SJCRH30 (cell line): Measurements from ENCODE around the gene KRT76. TPM values are rescaled to one million over a fixed set of nuclear protein-coding genes. Genes with fewer than 3 reads are reported as not detected.

ENCODE experiments used
- DNase-seq, 2 experiments: peaks; one replicate each; pipeline ENCODE4 v3.0.0-alpha.2; 2015 to 2020
- H3K27ac ChIP-seq: fragments of 250-450 bp; sonication (Bioruptor Pico); 2 replicates; pipeline ENCODE4 v1.5.1; 2020; ENCODE audit warnings: mild to moderate bottlenecking, moderate library complexity
- H3K27me3 ChIP-seq: fragments of 250-450 bp; sonication (Bioruptor Pico); 2 replicates; pipeline ENCODE4 v1.5.1; 2020; ENCODE audit warnings: mild to moderate bottlenecking, moderate library complexity
- H3K36me3 ChIP-seq: fragments of 250-450 bp; sonication (Bioruptor Pico); 2 replicates; pipeline ENCODE4 v1.5.1; 2020; ENCODE audit warnings: mild to moderate bottlenecking, moderate library complexity
- H3K4me1 ChIP-seq: fragments of 250-450 bp; sonication (Bioruptor Pico); 2 replicates; pipeline ENCODE4 v1.5.1; 2020; ENCODE audit warnings: mild to moderate bottlenecking, moderate library complexity
- H3K4me3 ChIP-seq: fragments of 250-450 bp; sonication (Bioruptor Pico); 2 replicates; pipeline ENCODE4 v1.5.1; 2020; ENCODE audit warnings: mild to moderate bottlenecking, moderate library complexity
- H3K9me3 ChIP-seq: fragments of 250-450 bp; sonication (Bioruptor Pico); replicated peaks from 2 replicates; pipeline ENCODE4 v1.5.1; 2020; ENCODE audit warnings: mild to moderate bottlenecking, moderate library complexity
- total RNA-seq: library from RNA; depleted of rRNA; stranded (reverse); fragments of >200 nt; shearing (Covaris generic); gene quantifications from 2 replicates; pipeline ENCODE4 v1.2.3, GENCODE V29; 2014

KRT76 gene
- total RNA-seq, 1 experiment from 2014 or later: not detected

DNA sequence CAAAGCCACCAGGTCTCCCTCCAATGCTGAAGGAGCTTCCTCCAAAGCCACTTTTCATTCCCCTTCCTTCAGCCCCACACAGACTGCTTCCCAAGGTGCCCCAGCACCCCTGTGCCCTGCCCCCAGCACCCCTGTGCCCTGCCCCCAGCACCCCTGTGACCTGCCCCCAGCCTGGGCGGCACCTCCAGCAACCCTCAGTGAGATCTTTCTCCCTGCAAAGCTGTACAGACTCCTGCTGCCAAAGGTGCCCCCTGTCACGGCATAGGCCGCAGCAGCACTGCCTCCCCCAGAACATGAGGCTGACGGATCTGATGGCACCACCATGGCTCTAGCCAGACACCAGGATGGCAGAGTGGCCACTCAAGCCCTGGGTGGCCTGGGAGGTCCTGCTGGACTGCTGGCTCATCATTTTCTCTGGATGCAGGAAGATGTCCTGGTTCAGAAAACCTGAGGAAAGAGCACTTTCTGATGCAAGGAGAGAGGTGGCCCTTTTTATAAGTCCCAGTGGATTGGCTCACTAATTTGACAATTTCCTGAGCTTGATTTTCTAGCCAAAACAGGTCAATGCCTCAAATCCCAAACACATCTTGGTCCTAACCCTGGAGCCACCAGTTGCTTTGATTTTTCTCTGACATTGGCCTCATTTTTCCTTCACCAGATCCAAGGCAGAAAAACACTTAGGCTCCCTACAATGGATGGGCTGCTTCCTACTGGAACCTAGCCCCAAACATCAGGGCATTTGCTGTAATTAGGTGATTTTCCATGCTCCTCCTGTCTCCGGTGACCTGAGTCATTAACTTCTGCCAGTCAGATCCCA, 41.1 kb downstream of the KRT76 start:
- H3K9me3 ChIP-seq: no peaks in the 10 kb centered on the region
- H3K4me1 ChIP-seq: 0 out of 2 replicates have a peak, but pooled peaks cover 2% of the 10 kb centered on the region
- DNase-seq: no peak
- H3K4me3 ChIP-seq: no peak overlapping the region
- H3K27me3 ChIP-seq: 0 out of 2 replicates have a peak, but pooled peaks cover 3% of the 10 kb centered on the region
- H3K27ac ChIP-seq: no peak overlapping the region
- H3K36me3 ChIP-seq: no peaks in the 10 kb centered on the region

DNA sequence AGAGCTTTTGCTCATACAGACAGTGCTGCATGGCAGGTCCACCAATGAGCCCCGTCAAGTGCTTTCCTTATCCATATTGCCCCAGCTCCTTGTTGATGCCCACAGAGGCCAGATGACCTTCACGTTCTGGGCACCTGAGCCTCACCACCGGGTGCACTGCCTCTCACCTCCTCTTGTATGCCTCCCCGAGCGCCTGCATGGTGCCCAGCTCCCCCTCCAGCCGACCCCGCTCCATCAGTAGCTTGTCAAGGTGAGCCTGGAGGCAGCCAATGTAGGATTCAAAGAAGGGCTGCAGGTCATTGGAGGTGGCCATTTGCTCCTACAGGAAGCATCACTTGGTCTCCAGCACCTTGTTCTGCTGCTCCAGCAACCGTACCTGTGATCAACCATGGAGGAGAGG, 42.0 kb downstream of the KRT76 start:
- Histone ChIP-seq H3K9me3 (no peaks in the 10 kb centered on the region), H3K27me3 (0 out of 2 replicates have a peak, but pooled peaks cover 9% of the 10 kb centered on the region)
- no peak for DNase-seq

DNA sequence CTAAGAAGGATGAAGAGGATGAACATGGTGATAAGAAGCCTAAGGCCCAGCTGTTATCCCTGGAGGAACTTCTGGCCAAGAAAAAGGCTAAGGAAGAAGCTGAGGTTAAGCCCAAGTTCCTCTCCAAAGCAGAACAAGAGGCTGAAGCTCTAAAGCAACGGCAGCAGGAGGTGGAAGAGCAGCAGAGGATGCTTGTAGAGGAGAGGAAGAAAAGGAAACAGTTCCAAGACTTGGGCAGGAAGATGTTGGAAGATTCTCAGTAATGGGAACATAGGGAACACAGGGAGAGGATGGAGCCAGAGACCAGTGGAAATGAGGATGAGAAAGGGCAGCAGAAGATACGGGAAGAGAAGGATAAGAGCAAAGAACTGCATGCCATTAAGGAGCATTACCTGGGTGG, 46.4 kb downstream of the KRT76 start:
- DNase-seq: no peak
- H3K4me3 ChIP-seq: no peak overlapping the region
- H3K27ac ChIP-seq: no peak overlapping the region
- no peaks in the 10 kb centered on the region for H3K9me3 ChIP-seq
- H3K27me3 ChIP-seq: 0 out of 2 replicates have a peak, but pooled peaks cover 9% of the 10 kb centered on the region
- H3K4me1 ChIP-seq: no peaks in the 10 kb centered on the region
- no peaks in the 10 kb centered on the region for H3K36me3 ChIP-seq

More for the DNA sequence above, 42.0 kb downstream of the KRT76 start:
- Histone ChIP-seq H3K36me3 (no peaks in the 10 kb centered on the region), H3K27ac (no peak overlapping the region), H3K4me1 (0 out of 2 replicates have a peak, but pooled peaks cover 2% of the 10 kb centered on the region), H3K4me3 (no peak overlapping the region)

DNA sequence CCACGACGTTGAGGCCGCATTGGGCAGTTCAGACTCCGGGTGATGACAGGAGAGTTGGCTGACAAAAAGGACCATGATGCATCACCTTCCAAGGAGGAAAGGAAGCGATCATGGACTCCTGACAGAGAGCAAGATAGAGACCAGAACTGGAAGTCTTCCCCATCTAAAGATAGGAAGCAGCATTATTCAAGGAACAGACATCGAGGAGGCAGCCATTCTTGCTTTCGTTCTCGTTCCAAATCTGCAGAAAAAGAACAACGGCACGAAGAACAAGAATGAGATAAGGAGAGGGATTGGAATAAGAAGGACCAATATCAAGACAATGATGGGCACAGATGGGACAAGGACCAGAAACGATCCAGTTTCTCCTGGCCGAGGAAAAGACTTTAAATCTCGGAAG, 46.8 kb downstream of the KRT76 start:
- Histone ChIP-seq H3K27ac (no peak overlapping the region), H3K4me3 (no peak overlapping the region), H3K4me1 (no peaks in the 10 kb centered on the region), H3K27me3 (0 out of 2 replicates have a peak, but pooled peaks cover 9% of the 10 kb centered on the region), H3K9me3 (no peaks in the 10 kb centered on the region), H3K36me3 (no peaks in the 10 kb centered on the region)
- DNase-seq: no peak

DNA sequence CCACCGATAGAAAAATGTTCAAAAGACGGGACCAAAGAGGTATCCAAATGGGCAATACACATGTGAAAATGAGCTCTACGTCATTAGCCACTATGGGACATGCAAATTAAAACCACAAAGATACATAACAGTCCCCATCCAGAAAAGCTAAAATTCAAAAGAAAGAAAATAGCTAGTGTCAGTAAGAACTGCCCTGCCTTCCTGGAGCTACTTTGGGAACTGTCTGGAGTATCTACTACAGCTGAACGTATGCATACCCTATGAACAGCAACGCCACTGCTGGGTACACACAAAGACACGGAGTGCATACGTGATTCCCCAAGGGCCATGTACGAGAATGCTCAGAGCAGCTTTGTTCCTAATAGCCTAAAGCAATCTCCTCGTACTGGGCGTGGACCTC, 48.0 kb downstream of the KRT76 start:
- H3K27ac ChIP-seq: no peak overlapping the region
- no peaks in the 10 kb centered on the region for H3K9me3 ChIP-seq
- H3K27me3 ChIP-seq: 0 out of 2 replicates have a peak, but pooled peaks cover 9% of the 10 kb centered on the region
- no peak for DNase-seq
- no peaks in the 10 kb centered on the region for H3K4me1 ChIP-seq
- H3K4me3 ChIP-seq: no peak overlapping the region
- H3K36me3 ChIP-seq: no peaks in the 10 kb centered on the region

DNA sequence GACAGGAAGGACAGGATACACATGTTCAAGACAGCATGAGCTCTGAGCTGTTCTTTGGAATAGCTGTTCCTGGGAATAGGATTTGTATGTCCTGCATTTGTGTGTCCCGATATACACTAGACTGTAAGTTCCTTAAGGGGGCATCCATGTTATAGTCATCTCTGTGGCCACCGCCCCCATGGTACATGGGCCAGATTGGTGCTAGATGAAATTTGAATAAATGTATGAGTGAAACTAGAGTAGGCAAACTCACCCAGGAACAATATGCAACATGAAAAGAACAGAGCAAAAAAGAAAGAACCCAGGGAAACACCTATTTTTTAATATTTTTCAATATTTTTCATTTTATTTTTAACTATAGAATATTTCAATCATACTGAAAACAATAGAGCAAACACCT, 48.8 kb downstream of the KRT76 start:
- 0 out of 2 replicates have a peak, but pooled peaks cover 9% of the 10 kb centered on the region for H3K27me3 ChIP-seq
- no peak overlapping the region for H3K27ac ChIP-seq
- no peaks in the 10 kb centered on the region for H3K9me3 ChIP-seq
- H3K4me3 ChIP-seq: no peak overlapping the region
- H3K4me1 ChIP-seq: no peaks in the 10 kb centered on the region
- DNase-seq: no peak
- no peaks in the 10 kb centered on the region for H3K36me3 ChIP-seq

DNA sequence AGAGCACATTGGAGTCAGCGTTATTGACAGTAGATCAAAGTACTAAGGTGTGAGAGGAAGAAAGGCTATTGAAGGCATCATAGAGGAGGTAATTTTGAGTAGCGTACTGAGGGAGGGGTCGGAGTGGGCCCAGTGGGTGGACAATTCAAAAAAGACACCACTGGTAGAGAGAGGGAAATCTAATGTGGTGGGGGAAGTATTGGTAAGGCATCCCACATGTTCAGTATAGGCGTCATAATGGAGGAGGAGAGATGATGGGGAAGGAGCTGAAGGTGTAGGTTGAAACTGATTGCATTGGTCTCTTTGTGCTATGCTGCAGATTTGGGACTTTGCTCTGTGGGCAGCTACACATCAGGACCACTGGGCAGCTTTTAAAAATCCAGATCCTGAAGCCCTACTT, 50.1 kb downstream of the KRT76 start:
- Histone ChIP-seq H3K27me3 (0 out of 2 replicates have a peak, but pooled peaks cover 9% of the 10 kb centered on the region), H3K4me1 (no peaks in the 10 kb centered on the region), H3K36me3 (no peaks in the 10 kb centered on the region), H3K4me3 (no peak overlapping the region), H3K27ac (no peak overlapping the region), H3K9me3 (no peaks in the 10 kb centered on the region)
- DNase-seq: no peak

DNA sequence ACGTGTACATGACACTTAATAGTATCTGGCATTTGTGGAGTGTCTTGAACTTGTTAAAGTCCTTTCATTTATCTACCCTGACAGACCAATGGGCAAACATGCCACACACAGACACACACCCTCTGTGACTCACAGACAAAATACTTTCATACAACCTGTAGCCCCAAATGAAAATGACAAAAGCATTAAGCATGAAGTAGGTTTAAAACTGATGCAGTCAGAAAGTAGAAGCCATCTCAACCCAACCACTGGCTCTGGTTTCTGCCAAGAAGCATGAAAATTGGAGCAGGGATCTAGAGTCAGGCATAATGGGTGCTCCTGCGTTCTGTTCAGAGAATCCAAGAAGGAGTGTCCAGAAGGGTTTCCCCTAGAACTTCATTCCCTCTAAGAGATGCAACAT, 50.7 kb downstream of the KRT76 start:
- Histone ChIP-seq H3K4me3 (no peak overlapping the region), H3K9me3 (no peaks in the 10 kb centered on the region), H3K27ac (no peak overlapping the region), H3K4me1 (no peaks in the 10 kb centered on the region), H3K27me3 (0 out of 2 replicates have a peak, but pooled peaks cover 7% of the 10 kb centered on the region), H3K36me3 (no peaks in the 10 kb centered on the region)
- no peak for DNase-seq

DNA sequence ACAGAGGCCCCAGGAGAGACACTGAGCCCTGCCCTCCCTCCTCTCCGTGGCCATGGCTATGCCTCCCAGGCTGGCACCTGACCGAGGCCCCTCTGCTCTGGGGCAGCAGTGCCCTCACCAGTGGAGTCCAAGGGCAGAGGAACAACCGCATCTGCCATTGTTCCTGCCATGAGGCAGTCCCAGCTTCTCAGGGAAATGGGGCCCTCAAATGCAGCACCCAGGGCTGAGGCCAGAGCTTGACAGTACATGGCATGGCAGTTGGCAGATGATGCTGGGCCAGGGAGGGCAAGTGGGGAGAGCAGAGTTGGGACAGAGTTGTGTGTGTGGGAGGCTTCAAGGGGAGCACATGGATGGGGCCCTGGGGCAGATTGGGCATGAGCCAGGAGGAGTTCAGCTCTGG, 52.8 kb downstream of the KRT76 start:
- Histone ChIP-seq H3K27me3 (no peaks in the 10 kb centered on the region), H3K4me1 (no peaks in the 10 kb centered on the region), H3K36me3 (no peaks in the 10 kb centered on the region), H3K9me3 (no peaks in the 10 kb centered on the region), H3K4me3 (no peak overlapping the region), H3K27ac (no peak overlapping the region)
- DNase-seq: no peak

DNA sequence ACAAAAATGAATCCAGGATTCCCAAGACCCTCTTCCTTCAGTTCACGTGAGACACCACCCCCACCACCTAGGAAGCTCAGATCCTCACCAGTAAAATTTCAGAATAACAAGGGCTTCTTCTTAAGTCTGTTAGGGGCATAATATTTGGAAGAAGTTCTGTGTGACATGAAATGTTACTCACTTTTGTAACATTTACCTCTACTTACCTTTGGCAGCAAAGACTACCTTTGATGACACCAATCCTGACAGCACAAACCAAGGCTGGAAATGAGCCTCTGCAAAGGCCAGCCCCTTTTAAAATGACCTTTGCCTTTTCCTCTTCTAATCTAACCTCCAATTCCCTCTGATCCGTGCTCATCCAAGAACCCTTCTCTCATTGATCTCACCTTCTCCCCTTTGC, 54.5 kb downstream of the KRT76 start:
- Histone ChIP-seq H3K9me3 (no peaks in the 10 kb centered on the region), H3K27me3 (no peaks in the 10 kb centered on the region), H3K4me3 (no peak overlapping the region), H3K4me1 (no peaks in the 10 kb centered on the region), H3K27ac (no peak overlapping the region), H3K36me3 (no peaks in the 10 kb centered on the region)
- no peak for DNase-seq

DNA sequence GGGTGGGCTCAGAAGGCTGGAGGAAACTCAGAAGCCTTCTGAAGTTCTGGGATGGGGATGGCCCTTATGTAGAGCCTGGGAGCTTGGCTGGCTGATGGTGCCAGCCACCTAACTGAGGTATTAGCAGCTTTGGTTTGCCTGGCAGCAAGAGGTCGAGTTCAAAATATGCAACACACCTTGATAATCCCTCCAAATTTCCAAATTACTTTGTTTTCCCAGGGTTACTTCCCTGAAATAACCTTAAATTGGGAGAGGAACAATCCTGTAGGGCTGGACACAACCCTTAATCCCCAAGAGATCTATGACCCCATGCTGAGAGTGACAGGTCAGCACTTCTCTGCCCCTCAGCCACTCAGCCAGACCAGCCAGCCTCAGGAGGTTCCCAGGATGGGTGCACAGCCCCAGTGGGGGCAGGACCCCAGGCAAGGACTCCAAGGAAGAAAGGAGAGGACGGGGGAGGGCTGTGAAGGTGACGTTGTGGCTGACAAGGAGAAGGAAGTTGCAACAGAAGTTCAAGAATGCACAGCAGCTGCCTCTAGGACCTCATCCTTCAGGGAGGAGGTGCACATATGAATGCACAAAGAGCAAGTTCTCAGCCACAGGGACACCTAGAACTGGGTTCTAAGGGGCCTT, 55.2 kb downstream of the KRT76 start:
- no peak overlapping the region for H3K4me3 ChIP-seq
- no peaks in the 10 kb centered on the region for H3K4me1 ChIP-seq
- H3K36me3 ChIP-seq: no peaks in the 10 kb centered on the region
- no peak overlapping the region for H3K27ac ChIP-seq
- no peak for DNase-seq
- H3K9me3 ChIP-seq: no peaks in the 10 kb centered on the region
- no peaks in the 10 kb centered on the region for H3K27me3 ChIP-seq

DNA sequence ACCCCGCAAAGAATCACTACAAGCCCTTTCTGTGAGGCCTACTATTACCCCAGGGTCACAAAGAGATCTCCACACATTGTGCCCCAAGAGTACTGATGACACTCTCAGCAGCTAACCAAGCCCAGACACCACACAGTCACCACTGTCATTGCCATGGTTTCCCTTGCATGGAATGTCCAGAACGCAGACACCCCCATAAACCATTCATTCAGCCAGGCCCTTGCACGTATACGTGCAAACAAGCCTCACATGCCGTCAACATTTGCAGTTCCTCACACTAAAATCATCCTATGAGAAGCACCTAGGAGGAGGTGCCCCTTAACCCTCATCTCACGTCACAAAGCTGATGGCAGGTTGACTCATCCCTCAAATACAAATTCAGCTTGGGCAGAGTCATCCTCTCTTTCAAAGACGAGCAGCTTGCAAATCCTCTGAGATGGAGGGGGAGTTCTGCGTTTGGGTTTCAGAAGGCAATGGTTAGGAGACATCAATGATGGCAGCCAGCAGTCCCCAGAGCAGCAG, 56.7 kb downstream of the KRT76 start:
- Histone ChIP-seq H3K9me3 (no peaks in the 10 kb centered on the region), H3K4me3 (no peak overlapping the region), H3K36me3 (no peaks in the 10 kb centered on the region), H3K27ac (no peak overlapping the region), H3K4me1 (no peaks in the 10 kb centered on the region), H3K27me3 (no peaks in the 10 kb centered on the region)
- no peak for DNase-seq
